Measurements from ENCODE around the gene PFN1. TPM values are rescaled to one million over a fixed set of nuclear protein-coding genes. Genes with fewer than 3 reads are reported as not detected.

Gene PFN1
- total and polyA plus RNA-seq, 9 of the 15 experiments (the other 6 are each of a cell fraction or from before 2014, with no cell fraction given) = 60.5 to 1,479 (median 456) TPM

- POLR2A ChIA-PET = interaction anchor here (0.7 to 1.6 kb wide), 12 partner anchors 10 to 162 kb away, joined by 3 to 20 read pairs (median 3); partner anchors contain the start of genes ENO3, PFN1 and SPAG7
- TF ChIP-seq SMARCC2 (IDR thresholded peaks at IDR 0.05; ENCODE audit: low read depth) (no peak), JUND (IDR thresholded peaks at IDR 0.05; ENCODE audit: borderline replicate concordance, low read depth, low read length) (peak; percentile 34; the same call in 1 of the 2 replicates), JUND (tag; IDR thresholded peaks at IDR 0.05; ENCODE audit: borderline replicate concordance, low read depth, low read length) (no peak), GATAD2A (IDR thresholded peaks at IDR 0.05) (no peak), MTA3 (IDR thresholded peaks at IDR 0.05; ENCODE audit: borderline replicate concordance) (no peak; the same call in 1 of the 2 replicates), ZNF57 (CRISPR knock-in tag; IDR thresholded peaks at IDR 0.05) (no peak), LCOR (CRISPR knock-in tag; IDR thresholded peaks at IDR 0.05) (no peak), ZNF324 (CRISPR knock-in tag; IDR thresholded peaks at IDR 0.05) (no peak), ESRRA (IDR thresholded peaks at IDR 0.05; ENCODE audit: borderline replicate concordance, low read depth) (peak; percentile 96), PRPF4 (IDR thresholded peaks at IDR 0.05; ENCODE audit: insufficient read depth, low read depth, low read length, poor library complexity, severe bottlenecking) (no peak), ZNF77 (CRISPR knock-in tag; IDR thresholded peaks at IDR 0.05) (no peak), AFF4 (CRISPR knock-in tag; IDR thresholded peaks at IDR 0.05) (no peak), MAFK (IDR thresholded peaks at IDR 0.05; ENCODE audit: low read length) (no peak), CEBPG (CRISPR knock-in tag; IDR thresholded peaks at IDR 0.05) (no peak), CEBPG (tag; conservative IDR thresholded peaks at IDR 0.05 in 1 of 2, IDR thresholded peaks at IDR 0.05 in 1 of 2) (0 out of 4 replicates have a peak, but pooled peaks of 1 of the 2 experiments have one; percentile 7), SREBF2 (CRISPR knock-in tag; IDR thresholded peaks at IDR 0.05) (no peak)
- TF ChIP-seq, protein P1, sequence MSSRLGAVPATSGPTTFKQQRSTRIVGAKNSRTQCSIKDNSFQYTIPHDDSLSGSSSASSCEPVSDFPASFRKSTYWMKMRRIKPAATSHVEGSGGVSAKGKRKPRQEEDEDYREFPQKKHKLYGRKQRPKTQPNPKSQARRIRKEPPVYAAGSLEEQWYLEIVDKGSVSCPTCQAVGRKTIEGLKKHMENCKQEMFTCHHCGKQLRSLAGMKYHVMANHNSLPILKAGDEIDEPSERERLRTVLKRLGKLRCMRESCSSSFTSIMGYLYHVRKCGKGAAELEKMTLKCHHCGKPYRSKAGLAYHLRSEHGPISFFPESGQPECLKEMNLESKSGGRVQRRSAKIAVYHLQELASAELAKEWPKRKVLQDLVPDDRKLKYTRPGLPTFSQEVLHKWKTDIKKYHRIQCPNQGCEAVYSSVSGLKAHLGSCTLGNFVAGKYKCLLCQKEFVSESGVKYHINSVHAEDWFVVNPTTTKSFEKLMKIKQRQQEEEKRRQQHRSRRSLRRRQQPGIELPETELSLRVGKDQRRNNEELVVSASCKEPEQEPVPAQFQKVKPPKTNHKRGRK (tag; IDR thresholded peaks at IDR 0.05) = no peak
Observed at GRCh38 chr17:4939796-4940554, 8.4 kb downstream of the PFN1 start, which contains the start of the genes RNF167 and SLC25A11. Gene RNF167, plus strand, starts transcription at chr17:4940268. Its CDS starts 642 bp downstream, at chr17:4940910. Gene SLC25A11, minus strand, starts transcription at chr17:4940046. Its CDS starts 136 bp downstream, at chr17:4939910.

More at GRCh38 chr17:4939796-4940554, 8.4 kb downstream of the PFN1 start, which contains the start of the genes RNF167 and SLC25A11:
- DNase-seq (ENCODE audit: extremely low read depth in 1 of 4, low spot score in 3 of 4) (peak; percentile 88 to 95 (median 92)), FAIRE-seq (peak; percentile 93), ATAC-seq (peak; percentile 90)
- peak within 1 kb of the TSS; percentile 90 for H3K27ac ChIP-seq (ENCODE audit: extremely low read depth, low read depth, low read length)
- peaks cover 63% of the 10 kb centered on the region for H3K79me2 ChIP-seq (ENCODE audit: control insufficient read depth, insufficient read depth, low read length)
- H3K36me3 ChIP-seq (ENCODE audit: control insufficient read depth, insufficient read depth, low read length) = peaks cover 63% of the 10 kb centered on the region
- CTCF ChIA-PET (ENCODE audit: low intra/inter-chr PET ratio) = no interaction called here
- intact Hi-C loops (cut with micrococcal nuclease) = no loop called here
- H3K9me1 ChIP-seq (ENCODE audit: control insufficient read depth, insufficient read depth, low read length) = no peaks in the 10 kb centered on the region
- H3K4me3 ChIP-seq = peak within 1 kb of the TSS; percentile 96
- no peaks in the 10 kb centered on the region for H3K27me3 ChIP-seq (ENCODE audit: control insufficient read depth in 2 of 2, insufficient read depth in 2 of 2, low read length in 2 of 2)
- H4K20me1 ChIP-seq (replicated peaks; ENCODE audit: control insufficient read depth, insufficient read depth, low read length) = peaks cover 1% of the 10 kb centered on the region; the same call in 1 of the 2 replicates
- 1% methylated on average over 33 of the region's 72 CpGs for WGBS (ENCODE audit: insufficient coverage, low coverage, missing lambda C conversion rate)
- peaks cover 18 to 29% of the 10 kb centered on the region in 2 experiments; a peak in 4 of 5 replicates for H3K4me1 ChIP-seq (replicated peaks in 1 of 2; ENCODE audit: control insufficient read depth in 2 of 2, insufficient read depth in 2 of 2, low read length in 2 of 2)
- peak within 1 kb of the TSS; percentile 95 to 98 for H3K9ac ChIP-seq (ENCODE audit: insufficient read depth in 1 of 2, low read depth in 2 of 2, low read length in 2 of 2)
- BruUV-seq (replicated peaks) = no TSS peak
- H3K4me2 ChIP-seq (ENCODE audit: insufficient read depth, low read length) = peak within 1 kb of the TSS; percentile 96
- in situ Hi-C loops (cut with MboI) = no loop called here
- H3K9me3 ChIP-seq (replicated peaks; ENCODE audit: control insufficient read depth, insufficient read depth, low read depth, low read length) = no peaks in the 10 kb centered on the region
- peak within 1 kb of the TSS; percentile 89 for H2AFZ ChIP-seq (ENCODE audit: low read depth, low read length)
